ENCODE measurements around the gene AQP6. TPM values are rescaled to one million over a fixed set of nuclear protein-coding genes. Genes with fewer than 3 reads are reported as not detected.

Gene AQP6
- total RNA-seq, 1 experiment from 2014 or later, result 0.09 TPM

GRCh38 chr12:49924628-49925246 is 48.0 kb upstream of the AQP6 start:
- no peak overlapping the region for H3T11ph ChIP-seq (ENCODE audit: low read length)
- no peak overlapping the region for H3K4ac ChIP-seq (ENCODE audit: low read depth, low read length)
- no peak overlapping the region; the same call in 1 of the 2 replicates for H3K14ac ChIP-seq (ENCODE audit: insufficient read depth, low read length)
- H4K91ac ChIP-seq (ENCODE audit: insufficient read length, low read depth, low read length), result no peak overlapping the region
- no peak overlapping the region for H3K4me3 Mint-ChIP-seq
- H3K4me1 Mint-ChIP-seq, result peaks cover 0 to 8% of the 10 kb centered on the region in 2 experiments; a peak in 3 of 4 replicates
- no peak overlapping the region for H3K27ac Mint-ChIP-seq
- H4K5ac ChIP-seq (ENCODE audit: insufficient read length, low read depth, low read length), result no peak overlapping the region
- no peak overlapping the region for H2BK20ac ChIP-seq (ENCODE audit: low read depth, low read length, poor library complexity, severe bottlenecking)
- no peaks in the 10 kb centered on the region for H3K79me1 ChIP-seq (ENCODE audit: insufficient read depth, low read depth, low read length, poor library complexity, severe bottlenecking)
- H2BK5ac ChIP-seq (ENCODE audit: insufficient read length, low read length), result no peak overlapping the region
- no peaks in the 10 kb centered on the region for H4K20me1 ChIP-seq (ENCODE audit: control insufficient read depth, insufficient read depth, insufficient read length)
- H3K18ac ChIP-seq (ENCODE audit: insufficient read length, low read depth, low read length), result no peak overlapping the region
- H2AK5ac ChIP-seq (ENCODE audit: insufficient read length, low read length), result no peak overlapping the region
- no peaks in the 10 kb centered on the region for H3K23me2 ChIP-seq (ENCODE audit: insufficient read length, low read depth, low read length, poor library complexity, severe bottlenecking)
- H3K9ac ChIP-seq (ENCODE audit: extremely low read depth, insufficient read length, low read length), result no peak overlapping the region
- no CpG with 5 or more reads among the region's 7 CpGs for WGBS (ENCODE audit: extremely low coverage, insufficient read length, low lambda C conversion rate)
- no peak for TF ChIP-seq CTCF (conservative IDR thresholded peaks at IDR 0.05)
- no peak overlapping the region for H3K4me2 ChIP-seq (ENCODE audit: insufficient read depth, insufficient read length, low read length)
- H3K27ac ChIP-seq (ENCODE audit: insufficient read length, low read depth, low read length), result no peak overlapping the region
- H3K27me3 Mint-ChIP-seq (ENCODE audit: low read depth), result peaks cover 11% of the 10 kb centered on the region
- no peak overlapping the region for H2BK120ac ChIP-seq (ENCODE audit: low read depth, low read length, poor library complexity, severe bottlenecking)
- no peak overlapping the region for H2BK15ac ChIP-seq (ENCODE audit: low read depth, low read length)
- no peak overlapping the region for H4K8ac ChIP-seq (replicated peaks; ENCODE audit: insufficient read length, low read depth, low read length)
- H3K9me3 ChIP-seq (ENCODE audit: control insufficient read depth, low read depth, low read length), result no peaks in the 10 kb centered on the region
- H3K36me3 Mint-ChIP-seq (ENCODE audit: insufficient read depth in 1 of 3, low read depth in 3 of 3), result no peaks in the 10 kb centered on the region
- peak; percentile 20 for DNase-seq
- no peaks in the 10 kb centered on the region for H3K9me3 Mint-ChIP-seq
- no peak overlapping the region for H3K23ac ChIP-seq (ENCODE audit: insufficient read length, low read depth, low read length)
- H3K79me2 ChIP-seq (ENCODE audit: insufficient read depth, low read length), result no peaks in the 10 kb centered on the region
- H3K27me3 ChIP-seq (ENCODE audit: insufficient read depth, low read length), result no peaks in the 10 kb centered on the region
- no peak overlapping the region for H2BK12ac ChIP-seq (ENCODE audit: insufficient read length, low read depth, low read length)
- no peak overlapping the region for H3K56ac ChIP-seq (ENCODE audit: insufficient read length, low read depth, low read length)
- no peaks in the 10 kb centered on the region for H3K4me1 ChIP-seq (ENCODE audit: insufficient read depth, low read length)
- H2AFZ ChIP-seq (ENCODE audit: low read length), result no peak overlapping the region

All from H9 (cell line).